Mesenchymal stem cell (in vitro differentiated cells and primary cell): ENCODE results near the gene RNU1-2.

ENCODE experiments used
- DNase-seq: peaks from one replicate; pipeline ENCODE4 v3.0.0-alpha.2; 2013
- H2AFZ ChIP-seq: one replicate; pipeline ENCODE4 v1.6.1; 2013; ENCODE audit warnings: low read depth, mild to moderate bottlenecking, control low read depth, inconsistent platforms, low read length, moderate library complexity
- H2AK5ac ChIP-seq: 2 replicates; pipeline ENCODE4 v1.6.1; 2013; ENCODE audit warnings: low read length, moderate library complexity, mild to moderate bottlenecking, inconsistent platforms; ENCODE audit not compliant: severe bottlenecking
- H2BK120ac ChIP-seq: one replicate; pipeline ENCODE4 v1.6.1; 2013; ENCODE audit warnings: low read depth, mild to moderate bottlenecking, inconsistent platforms, low read length, moderate library complexity
- H2BK12ac ChIP-seq, 2 experiments: one replicate each; pipeline ENCODE4 v1.6.1; 2013; ENCODE audit warnings: inconsistent platforms in 2 of 2, low read length in 2 of 2, mild to moderate bottlenecking in 2 of 2, moderate library complexity in 2 of 2, control low read depth in 1 of 2
- H2BK15ac ChIP-seq: one replicate; pipeline ENCODE4 v1.6.1; 2013; ENCODE audit warnings: mild to moderate bottlenecking, low read depth, inconsistent platforms; ENCODE audit not compliant: poor library complexity, severe bottlenecking
- H2BK5ac ChIP-seq: 2 replicates; pipeline ENCODE4 v1.6.1; 2013; ENCODE audit warnings: low read depth, mild to moderate bottlenecking, low read length, control low read depth, inconsistent platforms; ENCODE audit not compliant: poor library complexity, severe bottlenecking
- H3K14ac ChIP-seq, 2 experiments: one replicate each; pipeline ENCODE4 v1.6.1; 2013; ENCODE audit warnings: inconsistent platforms in 2 of 2, low read length in 2 of 2, control low read depth in 1 of 2, mild to moderate bottlenecking in 1 of 2, moderate library complexity in 1 of 2
- H3K18ac ChIP-seq, 2 experiments: one replicate each; pipeline ENCODE4 v1.6.1; 2013; ENCODE audit warnings: inconsistent platforms in 2 of 2, low read length in 2 of 2, control low read depth in 1 of 2, low read depth in 1 of 2, mild to moderate bottlenecking in 1 of 2
- H3K23ac ChIP-seq, 2 experiments: one replicate each; pipeline ENCODE4 v1.6.1; 2013; ENCODE audit warnings: inconsistent platforms in 2 of 2, low read length in 2 of 2, mild to moderate bottlenecking in 2 of 2, moderate library complexity in 2 of 2, control low read depth in 1 of 2
- H3K27ac ChIP-seq: 2 replicates; pipeline ENCODE4 v1.5.1; 2013; ENCODE audit warnings: mild to moderate bottlenecking, moderate library complexity, low read length, control low read depth, inconsistent platforms; ENCODE audit not compliant: poor library complexity, severe bottlenecking
- H3K27me3 ChIP-seq, 2 experiments: 2 replicates each; pipeline versions ENCODE4 v1.6.1 to v1.7.0; 2013; ENCODE audit warnings: low read length in 2 of 2, mild to moderate bottlenecking in 2 of 2, moderate library complexity in 2 of 2, control low read depth in 1 of 2, inconsistent platforms in 1 of 2; ENCODE audit not compliant: control insufficient read depth in 1 of 2, insufficient read depth in 1 of 2
- H3K36me3 ChIP-seq, 2 experiments: 2 replicates each; pipeline versions ENCODE4 v1.6.1 to v1.7.0; 2013; ENCODE audit warnings: low read length in 2 of 2, control low read depth in 1 of 2, inconsistent platforms in 1 of 2, low read depth in 1 of 2, mild to moderate bottlenecking in 1 of 2; ENCODE audit not compliant: insufficient read depth in 2 of 2, control insufficient read depth in 1 of 2
- H3K4ac ChIP-seq, 2 experiments: one replicate each; pipeline ENCODE4 v1.6.1; 2013; ENCODE audit warnings: inconsistent platforms in 2 of 2, low read length in 2 of 2, mild to moderate bottlenecking in 2 of 2, moderate library complexity in 2 of 2, control low read depth in 1 of 2, low read depth in 1 of 2
- H3K4me1 ChIP-seq: 2 replicates; pipeline ENCODE4 v1.6.1; 2013; ENCODE audit warnings: low read depth, low read length, control low read depth; ENCODE audit not compliant: control insufficient read depth, insufficient read depth
- H3K4me2 ChIP-seq: 2 replicates; pipeline ENCODE4 v1.6.1; 2013; ENCODE audit warnings: low read length, mild to moderate bottlenecking, inconsistent platforms; ENCODE audit not compliant: poor library complexity, severe bottlenecking
- H3K4me3 ChIP-seq, 2 experiments: 2 replicates each; pipeline versions ENCODE4 v1.5.1 to v1.7.0; 2013; ENCODE audit warnings: low read length in 2 of 2, mild to moderate bottlenecking in 2 of 2, control low read depth in 1 of 2, low read depth in 1 of 2; ENCODE audit not compliant: insufficient read depth in 1 of 2
- H3K79me1 ChIP-seq: replicated peaks from 2 replicates; pipeline ENCODE4 v1.6.1; 2013; ENCODE audit warnings: mild to moderate bottlenecking, control low read depth, low read length, inconsistent platforms; ENCODE audit not compliant: poor library complexity, severe bottlenecking
- H3K9ac ChIP-seq: 2 replicates; pipeline ENCODE4 v1.7.0; 2013; ENCODE audit warnings: mild to moderate bottlenecking, low read length, moderate library complexity
- H3K9me3 ChIP-seq: 2 replicates; pipeline ENCODE4 v1.7.0; 2013; ENCODE audit warnings: mild to moderate bottlenecking, low read length; ENCODE audit not compliant: control insufficient read depth
- H4K8ac ChIP-seq: one replicate; pipeline ENCODE4 v1.6.1; 2013; ENCODE audit warnings: inconsistent platforms, mild to moderate bottlenecking, low read length, moderate library complexity
- H4K91ac ChIP-seq: one replicate; pipeline ENCODE4 v1.6.1; 2013; ENCODE audit warnings: mild to moderate bottlenecking, low read length, inconsistent platforms
- WGBS: methylation state at CpG from one replicate; pipeline ENCODE4 v1.1.7; 2013; ENCODE audit warnings: mixed read lengths; 5-methylcytosine and 5-hydroxymethylcytosine counted together

Gene RNU1-2

GRCh38 chr1:16924216-16924918 lies 28.6 kb downstream of the RNU1-2 start:
- DNase-seq, result no peak
- Histone ChIP-seq H3K23ac (no peak overlapping the region), H2BK120ac (no peak overlapping the region), H3K18ac (no peak overlapping the region), H3K79me1 (peaks cover 21% of the 10 kb centered on the region), H2BK15ac (no peak overlapping the region), H2BK12ac (no peak overlapping the region), H3K4me3 (no peak overlapping the region), H2BK5ac (no peak overlapping the region), H2AFZ (no peak overlapping the region), H4K8ac (no peak overlapping the region), H3K4ac (no peak overlapping the region), H3K9me3 (no peaks in the 10 kb centered on the region), H4K91ac (no peak overlapping the region), H3K4me2 (no peak overlapping the region), H3K36me3 (peaks cover 0 to 16% of the 10 kb centered on the region in 2 experiments), H3K14ac (no peak overlapping the region), H3K27me3 (peaks cover 0 to 23% of the 10 kb centered on the region in 2 experiments), H3K4me1 (peaks cover 20% of the 10 kb centered on the region), H2AK5ac (no peak overlapping the region), H3K27ac (no peak overlapping the region), H3K9ac (no peak overlapping the region)
- WGBS, result 92% methylated on average over 23 of the region's 23 CpGs

GRCh38 chr1:16924919-16925477 lies 29.2 kb downstream of the RNU1-2 start:
- Histone ChIP-seq H2BK15ac (no peak overlapping the region), H4K91ac (no peak overlapping the region), H3K79me1 (peaks cover 21% of the 10 kb centered on the region), H2BK12ac (no peak overlapping the region), H2BK5ac (no peak overlapping the region), H3K4ac (no peak overlapping the region), H3K27ac (no peak overlapping the region), H3K27me3 (peaks cover 0 to 23% of the 10 kb centered on the region in 2 experiments), H2AK5ac (no peak overlapping the region), H3K9ac (peak overlapping the region; percentile 16), H3K4me2 (no peak overlapping the region), H2AFZ (no peak overlapping the region), H3K36me3 (peaks cover 0 to 16% of the 10 kb centered on the region in 2 experiments), H3K4me1 (peaks cover 23% of the 10 kb centered on the region), H3K14ac (no peak overlapping the region), H3K18ac (no peak overlapping the region), H3K4me3 (no peak overlapping the region), H2BK120ac (no peak overlapping the region), H4K8ac (no peak overlapping the region), H3K23ac (no peak overlapping the region), H3K9me3 (no peaks in the 10 kb centered on the region)
- no peak for DNase-seq
- WGBS, result 90% methylated on average over 13 of the region's 13 CpGs

- no peak overlapping the region for H2BK5ac ChIP-seq
- H3K18ac ChIP-seq, result no peak overlapping the region
- H3K4ac ChIP-seq, result no peak overlapping the region
- peaks cover 23% of the 10 kb centered on the region for H3K4me1 ChIP-seq
- no peak for DNase-seq
- H3K4me2 ChIP-seq, result no peak overlapping the region
- H4K8ac ChIP-seq, result no peak overlapping the region
- H4K91ac ChIP-seq, result no peak overlapping the region
- H2BK12ac ChIP-seq, result no peak overlapping the region
- no peak overlapping the region for H2BK15ac ChIP-seq
- peaks cover 21% of the 10 kb centered on the region for H3K79me1 ChIP-seq
- no peak overlapping the region for H3K27ac ChIP-seq
- 94% methylated on average over 13 of the region's 13 CpGs for WGBS
- peak overlapping the region in 1 of 2 experiments; percentile 35 for H3K14ac ChIP-seq
- peaks cover 0 to 23% of the 10 kb centered on the region in 2 experiments for H3K27me3 ChIP-seq
- no peak overlapping the region for H2BK120ac ChIP-seq
- peak overlapping the region; percentile 16 for H3K9ac ChIP-seq
- no peaks in the 10 kb centered on the region for H3K9me3 ChIP-seq
- no peak overlapping the region for H3K4me3 ChIP-seq
- no peak overlapping the region for H2AFZ ChIP-seq
- H3K23ac ChIP-seq, result no peak overlapping the region
- no peak overlapping the region for H2AK5ac ChIP-seq
- H3K36me3 ChIP-seq, result peaks cover 0 to 21% of the 10 kb centered on the region in 2 experiments
Measured at GRCh38 chr1:16925635-16926490, 30.1 kb downstream of the RNU1-2 start.
